Urothelium cell line (cell line): ENCODE results near the gene FANCC.
A peak's percentile ranks its signal among the peaks of the same experiment; 100 is the strongest.

ENCODE experiments used
- DNase-seq: peaks from one replicate; pipeline ENCODE4 v3.0.0; 2011; ENCODE audit warnings: low spot score, mixed read lengths
- FAIRE-seq: peaks from 2 replicates; lab custom pipeline; 2011; peaks lifted over from hg19 to GRCh38; lab: Jason Lieb, UNC

Gene FANCC

DNA sequence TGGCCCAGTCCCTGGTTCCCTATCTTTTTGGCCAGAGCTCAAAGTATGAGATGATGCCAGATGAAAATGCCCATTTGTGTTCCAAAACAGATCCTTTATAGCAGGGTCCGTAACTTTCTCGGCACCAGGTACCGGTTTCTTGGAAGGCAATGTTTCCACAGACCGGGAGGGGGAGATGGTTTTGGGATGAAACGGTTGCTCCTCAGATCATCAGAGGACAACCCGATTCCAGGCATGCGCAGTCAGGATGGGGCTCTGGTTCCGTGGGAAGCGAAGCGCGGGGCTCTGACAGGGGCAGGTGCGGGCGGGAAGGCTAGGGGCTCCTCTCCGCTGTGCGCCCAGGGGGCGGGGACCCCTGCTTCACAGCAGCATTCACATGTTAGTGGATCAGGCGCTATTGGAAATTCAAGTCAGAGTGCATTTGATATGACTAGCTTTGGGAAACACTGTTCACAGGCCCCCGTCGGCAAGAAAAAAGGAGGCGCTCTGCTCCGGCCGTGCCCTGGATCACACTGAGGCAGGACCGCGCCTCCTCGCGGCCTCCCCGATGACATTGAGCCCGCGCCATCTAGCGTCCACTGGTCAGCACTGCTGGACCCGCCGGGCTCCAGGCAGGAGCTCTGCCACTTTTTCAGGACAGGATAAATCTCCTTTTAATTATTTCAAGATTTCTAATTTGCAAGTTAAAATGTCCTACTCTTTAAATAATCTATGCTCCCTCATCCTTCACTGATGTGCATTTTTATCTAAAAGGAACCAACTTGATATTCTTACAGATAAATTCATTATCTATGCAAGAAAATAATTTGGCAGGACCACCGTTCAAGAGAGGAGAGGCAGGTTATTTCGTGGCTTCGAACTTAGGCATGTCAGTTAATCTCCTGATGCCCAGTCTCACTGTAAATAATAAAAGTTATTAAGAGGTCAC is 190.0 kb downstream of the FANCC start:
- DNase-seq: peak; percentile 87
- FAIRE-seq: no peak

DNA sequence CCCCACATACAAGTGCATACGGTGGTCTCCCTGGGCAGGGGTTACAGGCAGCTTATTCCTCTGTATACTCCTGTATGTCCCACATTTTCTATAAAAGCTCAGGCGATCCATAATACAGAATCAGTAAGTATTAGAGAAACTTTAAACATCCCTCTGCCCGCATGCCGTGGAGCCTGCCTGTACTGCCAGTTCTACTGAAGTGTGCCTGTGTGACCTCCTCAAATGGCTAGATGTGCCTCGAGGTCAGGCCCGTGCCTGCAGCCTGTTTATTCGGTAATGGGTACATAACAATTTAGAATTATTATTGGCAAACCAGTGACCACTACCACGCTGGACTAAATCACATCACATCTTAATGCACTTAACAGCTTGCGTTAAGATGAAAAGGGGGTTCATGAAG is 190.8 kb downstream of the FANCC start:
- FAIRE-seq: no peak

DNA sequence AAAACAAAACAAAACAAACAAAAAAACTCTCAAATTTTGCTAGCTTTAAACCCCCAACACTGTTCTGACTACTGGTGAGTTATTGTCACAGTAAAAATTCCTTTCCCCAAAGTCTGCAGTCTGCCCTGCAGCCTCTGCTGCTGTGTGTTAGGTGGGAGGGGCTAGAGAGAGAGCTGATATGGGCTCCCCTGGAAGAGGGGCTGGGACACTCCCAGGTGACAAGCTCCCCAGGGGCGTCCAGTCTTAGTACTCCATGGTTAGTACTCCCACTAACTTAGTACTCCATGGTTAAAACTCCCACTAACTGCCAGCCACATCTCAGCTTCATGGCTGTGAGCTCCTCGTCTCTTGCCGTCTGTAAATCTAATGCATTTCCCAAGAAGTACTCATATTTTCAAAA is 191.9 kb downstream of the FANCC start:
- DNase-seq (no peak), FAIRE-seq (no peak)

More for the DNA sequence above, 190.8 kb downstream of the FANCC start:
- DNase-seq: no peak

DNA sequence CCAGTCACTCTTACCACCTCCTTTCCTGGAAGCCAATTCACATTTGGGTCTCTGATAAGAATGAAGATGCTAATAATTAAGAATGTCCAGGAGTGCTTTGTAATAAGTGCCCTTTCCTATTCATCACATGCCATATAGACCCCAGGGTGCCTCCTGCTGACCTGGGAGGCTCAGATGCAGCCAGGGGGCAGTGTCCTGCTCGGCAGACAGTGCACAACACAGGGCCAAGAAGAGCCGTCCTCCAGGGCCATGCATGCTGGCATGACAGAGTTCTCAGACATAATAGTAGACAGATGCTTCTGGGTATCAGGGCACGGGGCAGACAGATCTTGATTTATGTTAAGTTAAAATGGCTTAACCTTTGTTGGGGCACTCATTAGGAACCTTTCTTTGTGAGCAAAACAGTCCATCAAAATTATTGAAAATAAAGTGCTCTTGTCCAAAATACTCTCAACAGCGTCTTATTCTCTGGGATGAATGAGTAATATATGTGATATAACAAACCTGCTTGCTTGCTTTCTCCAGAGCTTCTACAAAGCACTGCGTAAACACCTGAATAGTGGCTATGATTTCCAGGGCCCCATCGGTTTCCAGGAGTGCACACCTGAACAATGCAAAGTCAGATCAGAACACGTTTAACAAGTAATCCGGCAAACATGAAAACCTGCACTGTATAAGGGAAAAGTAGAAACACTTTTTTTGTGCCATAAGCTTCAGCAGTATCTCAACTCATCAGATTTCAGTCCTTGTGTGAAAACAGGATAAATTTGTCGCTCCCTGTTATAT is 192.7 kb downstream of the FANCC start:
- DNase-seq: no peak
- FAIRE-seq: no peak

DNA sequence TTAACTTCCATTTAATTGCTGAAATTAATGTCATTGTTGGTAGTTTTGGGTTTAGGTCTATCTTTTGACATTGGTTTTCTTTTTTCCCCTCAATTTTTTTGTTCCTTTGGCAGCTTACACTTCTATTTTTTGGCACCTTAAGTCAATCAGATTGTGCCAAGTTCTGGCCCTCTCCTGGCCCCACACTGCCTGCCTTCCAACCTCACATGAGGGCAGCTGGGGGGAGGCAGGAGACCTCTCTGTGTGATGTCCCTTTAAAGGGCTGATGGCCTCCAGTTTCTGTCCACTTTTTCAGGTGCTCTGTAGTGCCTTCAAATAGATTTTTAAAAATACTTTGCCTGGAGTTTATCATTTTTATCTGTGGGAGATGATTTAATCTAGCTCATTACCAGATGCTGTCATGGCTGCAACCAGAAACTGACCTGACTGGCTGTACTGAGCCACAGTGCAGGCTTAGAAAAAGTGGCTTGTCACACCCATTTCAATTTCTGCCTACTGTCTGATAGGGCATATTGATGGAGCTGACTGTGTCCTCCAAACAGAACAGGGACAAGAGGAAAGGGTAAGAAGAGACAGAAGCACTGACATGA is 196.6 kb downstream of the FANCC start:
- DNase-seq (no peak), FAIRE-seq (no peak)

DNA sequence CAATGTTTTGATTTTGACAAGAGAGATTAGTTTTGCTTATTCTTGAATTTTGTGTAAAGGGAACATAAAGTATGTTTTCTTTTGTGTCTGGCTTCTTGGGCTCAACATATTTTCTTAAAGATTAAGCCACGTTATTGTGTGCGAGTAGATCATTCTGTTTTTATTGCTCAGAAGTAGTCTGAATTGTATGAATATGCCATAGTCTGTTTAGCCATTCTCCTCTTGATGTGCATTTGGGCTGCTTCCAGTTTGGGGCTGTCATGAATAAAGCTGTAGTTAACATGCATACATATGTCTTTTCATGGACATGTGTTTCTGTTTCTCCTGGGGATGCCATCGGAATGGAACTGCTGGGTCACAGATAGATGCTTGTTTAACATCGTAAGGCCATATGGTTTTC is 198.9 kb downstream of the FANCC start:
- no peak for FAIRE-seq

DNA sequence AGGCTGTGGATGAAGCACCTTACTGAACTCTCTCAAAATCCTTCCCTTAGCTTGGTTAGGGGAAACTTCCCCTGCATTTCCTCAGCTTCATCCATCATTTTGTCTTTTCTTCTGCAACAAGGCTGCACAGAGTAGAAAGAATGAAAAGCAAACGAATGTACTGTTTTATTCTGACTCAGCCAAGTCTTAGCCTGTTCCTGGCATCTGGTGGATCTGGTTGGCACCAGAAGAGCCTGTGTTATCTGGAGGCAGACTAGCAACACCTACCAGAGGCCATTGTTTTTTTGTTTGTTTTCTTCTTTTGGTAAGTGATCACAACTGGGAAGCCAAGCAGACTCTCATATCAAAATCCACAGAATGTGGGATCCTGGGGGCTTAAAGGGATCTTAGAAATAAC is 200.7 kb downstream of the FANCC start:
- DNase-seq: no peak
- FAIRE-seq: no peak

More for the DNA sequence above, 198.9 kb downstream of the FANCC start:
- DNase-seq: no peak

DNA sequence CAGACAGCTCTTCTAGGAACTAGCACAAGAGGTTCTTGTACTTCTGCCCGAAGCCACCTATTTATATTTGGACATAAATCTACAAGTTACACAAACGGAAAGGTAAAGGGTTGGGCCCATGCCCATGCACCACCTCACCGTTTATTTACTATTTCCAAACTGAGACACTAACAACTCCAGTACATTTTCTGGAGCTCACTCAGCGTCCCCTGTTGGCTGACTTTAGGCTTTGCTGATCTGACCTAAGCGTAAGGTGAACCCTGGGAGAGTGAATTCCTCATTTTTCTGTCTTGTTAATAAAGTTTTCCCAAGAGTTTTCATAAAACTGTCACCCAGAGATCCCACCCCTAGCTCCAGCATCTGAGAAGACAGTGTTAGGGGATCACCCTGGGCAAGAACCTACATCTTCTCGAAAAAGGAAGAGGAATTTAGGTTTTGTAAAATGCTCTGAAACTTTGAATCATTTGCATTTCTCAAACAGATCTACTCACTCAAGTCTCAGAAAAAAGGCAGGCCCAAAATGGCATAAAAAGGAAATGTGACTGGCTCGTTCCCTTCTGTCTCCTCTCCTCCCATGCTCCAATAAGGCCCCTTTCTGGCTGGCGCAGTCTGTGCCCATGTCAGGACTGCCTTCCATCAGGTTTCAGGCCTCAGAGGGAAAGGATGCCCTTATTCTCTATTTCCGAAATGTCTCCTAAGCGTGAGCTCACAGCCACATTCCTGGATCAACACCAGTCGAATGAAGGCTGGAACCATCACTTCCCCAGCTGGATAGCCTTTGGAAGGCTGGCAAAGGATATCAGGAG is 201.3 kb downstream of the FANCC start:
- no peak for FAIRE-seq
- DNase-seq: no peak

DNA sequence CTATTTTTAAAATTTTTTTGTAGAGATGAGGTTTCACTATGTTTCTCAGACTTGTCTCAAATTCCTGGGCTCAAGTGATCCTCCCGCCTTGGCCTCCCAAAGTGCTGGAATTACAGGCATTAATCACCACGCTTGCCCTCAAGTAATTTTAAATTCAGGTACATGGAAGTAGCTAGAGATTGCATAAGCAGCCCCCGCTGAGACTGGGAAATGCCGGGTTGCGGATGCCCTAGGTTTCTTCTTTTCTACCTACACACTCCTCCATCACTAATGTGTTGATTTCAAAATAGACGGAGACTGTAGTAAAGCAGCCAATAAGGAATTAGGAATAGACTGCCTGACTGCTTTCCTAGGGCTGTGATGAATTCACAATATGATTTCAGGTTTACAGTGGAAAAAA is 202.4 kb downstream of the FANCC start:
- FAIRE-seq (no peak), DNase-seq (no peak)

DNA sequence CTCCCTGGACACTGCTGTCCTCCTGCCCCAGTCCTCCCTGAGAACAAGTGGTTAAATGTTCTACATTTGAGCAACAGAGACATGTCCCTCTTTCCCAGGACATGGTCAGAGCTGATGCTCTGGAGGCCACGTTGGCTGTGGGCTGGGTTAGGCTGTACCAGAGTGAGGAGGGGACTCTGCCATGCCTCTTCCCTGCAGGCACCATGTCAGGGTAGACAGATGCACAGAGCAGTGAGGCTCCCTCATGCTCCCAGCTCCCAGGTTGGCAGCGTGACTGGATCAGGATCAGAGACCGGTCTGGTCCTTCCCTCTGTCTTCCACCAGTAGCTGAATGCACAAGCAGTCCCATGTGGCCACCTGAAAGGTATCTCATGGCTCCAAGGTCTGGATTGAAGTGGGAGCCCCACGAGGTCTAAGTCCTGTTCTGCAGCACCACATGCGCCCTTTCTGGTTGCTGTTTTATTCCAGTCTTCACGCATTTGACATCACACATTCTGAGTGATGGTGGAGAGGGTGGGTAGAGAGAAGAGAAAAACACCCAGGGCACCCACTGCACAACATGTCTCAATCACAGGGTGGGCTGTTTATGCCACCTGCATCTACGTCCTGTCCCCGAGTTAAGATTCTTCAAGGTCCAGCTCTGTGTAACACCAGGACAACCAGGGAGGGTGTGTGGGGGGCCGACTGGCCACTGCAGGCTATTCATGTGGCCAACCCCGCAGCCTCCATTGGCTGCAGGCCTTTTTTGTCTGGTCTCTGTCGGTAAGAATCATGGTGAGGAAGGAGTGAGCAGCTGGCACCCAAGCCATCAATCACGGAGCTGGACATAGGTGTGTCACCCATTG is 204.9 kb downstream of the FANCC start:
- DNase-seq: no peak
- no peak for FAIRE-seq

DNA sequence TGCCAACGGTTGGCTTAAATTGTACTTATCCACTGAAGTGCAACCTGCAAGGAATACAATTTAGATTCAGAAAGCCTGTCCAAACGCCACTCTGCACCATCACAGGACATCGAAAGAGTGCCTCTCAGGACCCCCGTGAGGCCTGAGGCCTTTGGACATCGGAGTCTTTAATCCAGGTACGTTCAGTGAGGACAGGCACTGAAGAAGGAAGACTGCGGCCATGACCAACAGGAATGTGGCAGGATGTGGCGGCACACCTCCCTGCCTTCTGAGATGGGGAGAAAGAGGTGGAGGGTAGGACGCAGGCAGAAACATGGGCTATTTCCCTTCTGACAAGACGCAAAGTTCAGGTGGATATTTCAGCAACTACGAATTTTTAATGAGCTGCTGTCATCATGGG is 205.8 kb downstream of the FANCC start:
- DNase-seq (no peak), FAIRE-seq (no peak)

DNA sequence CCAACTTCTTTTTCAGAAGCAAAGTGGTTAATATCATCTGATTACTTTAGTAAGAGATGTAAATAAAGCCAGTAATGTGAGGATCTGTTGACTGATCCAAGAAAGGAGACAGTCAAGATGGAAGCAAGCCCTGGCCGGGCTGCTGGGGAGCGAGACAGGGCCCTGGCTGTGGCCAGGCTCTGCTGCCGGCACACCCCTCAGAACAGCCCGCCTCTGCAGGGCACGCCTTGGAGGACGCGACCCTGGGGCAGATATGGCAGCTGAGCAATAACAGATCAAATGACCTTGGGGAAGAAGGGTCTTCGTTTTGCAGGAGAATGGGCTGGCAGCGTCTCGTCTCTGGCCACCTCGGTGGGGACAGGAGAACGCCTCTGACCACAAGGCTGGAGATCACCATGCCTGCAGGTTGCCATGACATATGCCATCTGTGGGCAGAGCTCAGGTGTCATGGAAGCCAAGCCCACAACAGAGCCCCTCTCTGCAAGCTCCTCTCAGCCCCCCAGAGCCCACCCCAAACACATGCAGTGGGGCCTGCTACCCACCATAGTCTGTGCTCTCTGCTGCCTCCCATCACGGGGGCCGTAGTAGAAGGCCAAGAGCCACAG is 206.5 kb downstream of the FANCC start:
- FAIRE-seq: no peak
- DNase-seq: no peak

DNA sequence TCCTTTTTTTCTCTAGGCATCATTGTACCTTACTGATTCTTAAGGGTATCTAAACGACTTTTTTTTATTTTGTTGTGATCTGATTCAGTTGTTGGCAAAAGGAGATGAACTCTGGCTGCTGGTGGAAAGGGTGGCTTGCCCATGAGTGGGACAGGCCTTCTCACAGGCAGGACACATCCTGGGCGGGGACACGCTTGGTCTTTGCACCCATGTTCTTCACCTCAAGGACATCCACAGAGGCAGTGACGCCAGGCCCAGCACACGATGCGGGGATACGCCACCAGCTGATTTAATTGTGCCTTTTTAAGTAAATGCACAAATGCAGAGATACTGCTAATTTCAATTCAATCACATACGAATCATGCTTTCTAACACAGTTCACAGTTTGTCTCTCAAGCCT is 208.1 kb downstream of the FANCC start:
- FAIRE-seq (no peak), DNase-seq (no peak)

DNA sequence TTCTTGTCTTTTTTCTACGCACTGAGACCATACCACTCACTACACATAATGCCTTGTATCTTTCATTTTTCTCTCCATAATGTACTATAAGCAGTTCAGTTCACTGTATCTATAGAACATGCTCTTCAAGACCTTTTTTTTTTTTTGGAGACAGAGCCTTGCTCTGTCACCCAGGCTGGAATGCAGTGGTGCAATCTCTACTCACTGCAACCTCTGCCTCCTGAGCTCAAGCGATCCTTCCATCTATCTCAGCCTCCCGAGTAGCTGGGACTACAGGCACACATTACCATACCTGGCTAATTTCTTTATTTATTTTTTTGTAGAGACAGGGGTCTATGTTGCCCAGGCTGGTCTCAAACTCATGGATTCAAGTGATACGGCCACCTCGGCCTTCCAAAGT is 208.7 kb downstream of the FANCC start:
- no peak for DNase-seq
- no peak for FAIRE-seq

DNA sequence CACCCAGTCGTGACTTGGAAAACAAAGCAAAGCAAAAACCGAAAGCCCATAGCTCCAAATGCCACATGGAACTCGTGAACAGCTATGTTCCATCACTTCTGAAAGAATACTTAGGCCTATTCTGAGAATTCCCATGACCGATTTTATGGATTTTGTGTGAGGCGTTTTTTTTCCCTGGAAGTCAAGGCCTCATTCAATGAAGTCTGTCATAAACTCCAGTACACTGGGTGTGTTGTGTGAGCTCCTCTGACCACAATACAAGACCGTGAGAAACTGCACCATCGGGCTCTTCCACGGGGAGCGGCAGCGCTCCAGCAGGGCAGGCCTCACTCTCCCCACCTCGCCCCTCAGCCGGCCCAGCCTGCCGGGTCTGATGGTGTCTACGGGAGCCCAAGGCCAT is 209.5 kb downstream of the FANCC start:
- FAIRE-seq (no peak), DNase-seq (no peak)

DNA sequence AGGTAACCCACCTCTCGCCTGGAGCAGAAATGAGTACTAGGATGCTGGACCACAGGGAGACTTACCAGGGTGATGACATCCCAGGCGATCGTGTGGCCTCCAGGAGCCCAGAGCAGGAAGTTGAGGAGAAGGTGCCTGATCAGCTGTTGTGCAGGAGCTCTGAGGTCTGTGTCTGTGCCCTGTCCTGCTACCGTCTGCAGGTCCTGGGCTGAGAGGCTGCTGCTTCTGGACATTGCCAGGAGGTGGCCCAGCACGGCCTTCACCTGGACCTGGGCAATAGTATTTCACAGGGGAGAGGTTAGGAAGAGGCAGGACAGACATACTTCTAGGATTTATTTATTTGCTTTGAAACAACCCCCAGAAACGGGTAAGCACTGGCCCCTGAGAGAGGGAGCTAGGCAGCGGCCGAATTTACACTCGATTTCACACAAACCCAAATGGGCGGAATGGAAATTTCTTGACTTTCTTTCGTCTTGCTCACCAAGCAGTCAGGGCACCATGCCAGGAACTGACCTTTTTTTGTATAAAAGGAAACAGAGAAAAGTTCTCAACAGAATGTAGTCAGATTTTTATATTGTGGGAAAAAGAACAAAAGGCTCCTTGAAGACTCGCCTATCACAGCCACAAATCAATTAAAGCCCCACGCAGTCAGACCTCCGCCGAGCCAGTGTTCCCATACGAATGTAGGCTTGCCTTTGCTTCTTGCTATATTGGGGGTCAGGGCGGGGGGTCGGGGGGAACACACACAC is 210.3 kb downstream of the FANCC start:
- FAIRE-seq (no peak), DNase-seq (no peak)

DNA sequence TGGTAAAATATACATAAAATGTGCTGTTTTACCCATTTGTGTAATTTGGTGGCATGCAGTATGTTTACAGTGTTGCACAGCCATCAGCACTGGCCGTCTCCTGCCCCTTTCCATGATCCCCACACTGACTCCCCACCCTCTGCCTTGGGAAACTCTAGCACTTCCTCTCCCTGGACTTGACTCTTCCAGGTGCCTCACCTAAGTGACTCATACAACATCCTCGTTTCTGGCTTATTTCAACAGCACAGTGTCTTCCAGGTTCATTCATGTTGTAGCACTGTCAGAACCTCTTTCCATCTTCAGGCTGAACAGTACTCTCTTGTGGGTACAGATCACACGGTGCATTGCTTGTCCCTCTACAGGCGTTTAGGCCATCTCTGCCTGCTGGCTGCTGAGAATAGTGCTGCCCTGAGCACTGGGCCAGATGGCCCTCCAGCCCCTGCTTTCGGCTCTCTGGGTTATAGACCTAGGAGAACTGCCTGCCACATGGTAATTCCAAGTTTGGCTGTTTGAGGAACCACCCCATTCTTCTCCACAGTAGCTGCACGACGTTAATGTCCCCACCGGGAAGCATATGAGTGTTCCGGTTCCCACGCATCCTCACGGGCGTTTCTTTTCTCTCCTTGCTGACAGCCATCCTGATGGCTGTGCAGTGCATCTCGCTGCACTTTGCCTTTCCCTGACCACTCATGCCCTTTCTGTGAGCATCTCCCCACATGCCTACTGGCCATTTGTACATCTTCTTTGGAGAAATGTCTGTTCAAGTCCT is 211.8 kb downstream of the FANCC start:
- no peak for FAIRE-seq
- no peak for DNase-seq

DNA sequence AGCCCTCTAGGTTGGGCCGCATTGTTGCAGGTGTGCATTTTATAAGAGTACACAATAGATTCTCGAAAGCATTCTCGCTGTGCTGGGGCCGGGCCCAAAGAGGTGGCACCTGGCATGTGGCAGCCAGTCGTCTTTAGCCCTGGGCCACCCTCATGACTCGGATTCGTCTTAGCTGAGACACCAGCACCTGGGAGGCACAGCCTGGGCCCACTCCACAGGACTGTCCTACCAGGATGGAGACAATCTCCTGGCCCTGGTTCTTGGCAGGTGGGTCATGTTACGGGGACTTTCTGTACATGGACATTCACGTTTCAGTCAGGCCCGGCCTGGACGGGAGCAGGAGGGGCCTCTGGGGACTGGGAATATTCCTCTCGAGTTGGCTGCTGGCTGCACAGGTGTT is 212.5 kb downstream of the FANCC start:
- FAIRE-seq: no peak

More for the DNA sequence above, 212.5 kb downstream of the FANCC start:
- no peak for DNase-seq
